ENCODE data around the gene NAA16. TPM values are rescaled to one million over a fixed set of nuclear protein-coding genes. Genes with fewer than 3 reads are reported as not detected.
A peak's percentile ranks its signal among the peaks of the same experiment; 100 is the strongest.

NAA16 gene
- total and polyA plus RNA-seq, 9 of the 15 experiments (the other 6 are each of a cell fraction or from before 2014, with no cell fraction given): 3.7 to 18.2 (median 12.0) TPM

DNA sequence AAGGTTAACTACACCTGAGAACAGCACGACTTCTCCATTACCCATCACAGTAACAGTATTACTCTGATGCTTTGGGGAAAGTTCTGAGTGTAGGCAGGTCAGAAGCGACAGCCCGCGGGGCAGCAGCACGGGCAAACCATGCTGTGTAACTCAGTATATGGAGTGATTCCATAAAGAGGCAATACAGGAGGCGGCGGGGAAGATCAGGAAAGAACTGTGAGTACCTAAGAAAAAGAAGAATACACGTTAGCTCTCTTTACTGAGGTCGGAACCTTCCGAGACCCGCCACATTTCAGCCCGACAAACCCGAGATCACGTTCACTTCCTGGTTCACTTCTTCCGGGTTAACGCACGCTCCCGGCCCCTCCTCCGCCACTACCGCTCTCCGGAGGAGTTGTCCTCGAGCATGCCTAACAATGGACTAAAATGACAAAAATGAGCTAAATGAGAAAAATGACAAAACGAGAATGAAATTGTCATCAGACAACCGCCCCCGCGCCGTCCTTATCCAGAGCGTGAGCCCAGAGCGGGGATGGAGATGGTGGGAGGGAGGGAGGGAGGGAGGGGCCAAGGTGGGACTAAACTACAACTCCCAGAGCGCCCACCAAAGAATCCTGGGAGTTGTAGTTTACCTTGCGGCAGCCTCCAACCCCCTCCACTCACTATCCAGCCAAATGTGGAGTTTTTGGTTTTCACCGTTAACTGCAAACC, 47.7 kb upstream of the NAA16 start, which contains the start of gene MTRF1 (continued):
- TF ChIP-seq CBX8 (IDR thresholded peaks at IDR 0.05; ENCODE audit: borderline replicate concordance, extremely low read depth, low read depth, low read length, poor library complexity, severe bottlenecking) (no peak), GTF2F1 (IDR thresholded peaks at IDR 0.05; ENCODE audit: low read depth, low read length) (no peak), BCL6 (CRISPR knock-in tag; IDR thresholded peaks at IDR 0.05) (no peak), LEF1 (IDR thresholded peaks at IDR 0.05) (no peak), FOXA3 (CRISPR knock-in tag; conservative IDR thresholded peaks at IDR 0.05 in 1 of 2, IDR thresholded peaks at IDR 0.05 in 1 of 2) (no peak), SMARCA5 (IDR thresholded peaks at IDR 0.05) (no peak), ZNF695 (CRISPR knock-in tag; IDR thresholded peaks at IDR 0.05) (no peak), CEBPB (tag; IDR thresholded peaks at IDR 0.05) (no peak), DDX20 (tag; IDR thresholded peaks at IDR 0.05; ENCODE audit: low read depth) (no peak), KLF16 (IDR thresholded peaks at IDR 0.05) (no peak), MTA2 (IDR thresholded peaks at IDR 0.05; ENCODE audit: low read depth) (peak; percentile 75), RAD51 (IDR thresholded peaks at IDR 0.05; ENCODE audit: borderline replicate concordance, low read depth) (no peak), PHF8 (IDR thresholded peaks at IDR 0.05; ENCODE audit: borderline replicate concordance, low read length) (peak; percentile 53; the same call in 1 of the 2 replicates), MYC (IDR thresholded peaks at IDR 0.05; ENCODE audit: low read depth, low read length) (peak; percentile 29; the same call in 1 of the 2 replicates), MYC (CRISPR knock-in tag; IDR thresholded peaks at IDR 0.05; ENCODE audit: borderline replicate concordance, low read depth) (no peak), CBFA2T2 (conservative IDR thresholded peaks at IDR 0.05) (no peak), HLTF (IDR thresholded peaks at IDR 0.05) (no peak), HOXB6 (CRISPR knock-in tag; IDR thresholded peaks at IDR 0.05; ENCODE audit: borderline replicate concordance) (no peak), ZNF644 (tag; IDR thresholded peaks at IDR 0.05; ENCODE audit: low read depth) (peak; percentile 51; the same call in 1 of the 2 replicates), PHF20 (IDR thresholded peaks at IDR 0.05; ENCODE audit: partially characterized antibody) (peak; percentile 94), TCF7 (IDR thresholded peaks at IDR 0.05; ENCODE audit: borderline replicate concordance) (no peak), STAT5A (IDR thresholded peaks at IDR 0.05; ENCODE audit: borderline replicate concordance, low read length) (no peak), FOS (IDR thresholded peaks at IDR 0.05; ENCODE audit: extremely low read depth, insufficient read length) (no peak), GABPA (tag; conservative IDR thresholded peaks at IDR 0.05; ENCODE audit: low read depth) (peak; percentile 99), KAT7 (CRISPR knock-in tag; IDR thresholded peaks at IDR 0.05; ENCODE audit: borderline replicate concordance) (no peak), ZNF354B (CRISPR knock-in tag; IDR thresholded peaks at IDR 0.05) (no peak), MAFG (tag; conservative IDR thresholded peaks at IDR 0.05) (no peak)
- TF ChIP-seq, protein P1, sequence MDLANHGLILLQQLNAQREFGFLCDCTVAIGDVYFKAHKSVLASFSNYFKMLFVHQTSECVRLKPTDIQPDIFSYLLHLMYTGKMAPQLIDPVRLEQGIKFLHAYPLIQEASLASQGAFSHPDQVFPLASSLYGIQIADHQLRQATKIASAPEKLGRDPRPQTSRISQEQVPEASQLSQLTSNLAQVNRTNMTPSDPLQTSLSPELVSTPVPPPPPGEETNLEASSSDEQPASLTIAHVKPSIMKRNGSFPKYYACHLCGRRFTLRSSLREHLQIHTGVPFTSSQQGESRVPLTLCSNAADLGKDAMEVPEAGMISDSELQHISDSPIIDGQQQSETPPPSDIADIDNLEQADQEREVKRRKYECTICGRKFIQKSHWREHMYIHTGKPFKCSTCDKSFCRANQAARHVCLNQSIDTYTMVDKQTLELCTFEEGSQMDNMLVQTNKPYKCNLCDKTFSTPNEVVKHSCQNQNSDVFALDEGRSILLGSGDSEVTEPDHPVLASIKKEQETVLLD (IDR thresholded peaks at IDR 0.05): no peak
- TF ChIP-seq, protein P2, sequence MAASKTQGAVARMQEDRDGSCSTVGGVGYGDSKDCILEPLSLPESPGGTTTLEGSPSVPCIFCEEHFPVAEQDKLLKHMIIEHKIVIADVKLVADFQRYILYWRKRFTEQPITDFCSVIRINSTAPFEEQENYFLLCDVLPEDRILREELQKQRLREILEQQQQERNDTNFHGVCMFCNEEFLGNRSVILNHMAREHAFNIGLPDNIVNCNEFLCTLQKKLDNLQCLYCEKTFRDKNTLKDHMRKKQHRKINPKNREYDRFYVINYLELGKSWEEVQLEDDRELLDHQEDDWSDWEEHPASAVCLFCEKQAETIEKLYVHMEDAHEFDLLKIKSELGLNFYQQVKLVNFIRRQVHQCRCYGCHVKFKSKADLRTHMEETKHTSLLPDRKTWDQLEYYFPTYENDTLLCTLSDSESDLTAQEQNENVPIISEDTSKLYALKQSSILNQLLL (CRISPR knock-in tag; IDR thresholded peaks at IDR 0.05; ENCODE audit: borderline replicate concordance): no peak
